Measurements from ENCODE around the gene SPPL2B. TPM values are rescaled to one million over a fixed set of nuclear protein-coding genes. Genes with fewer than 3 reads are reported as not detected.

SPPL2B gene
- total and polyA plus RNA-seq, 2 experiments from 2014 or later = 23.5 to 51.0 TPM

GRCh38 chr19:2345076-2345475 lies 16.6 kb downstream of the SPPL2B start:
- Histone ChIP-seq H3K27ac (ENCODE audit: low read depth) (no peak overlapping the region), H3F3A (replicated peaks; ENCODE audit: low read depth) (no peaks in the 10 kb centered on the region), H3K4me3 (no peak overlapping the region), H4K20me1 (replicated peaks; ENCODE audit: insufficient read depth) (no peaks in the 10 kb centered on the region), H3K4me1 (ENCODE audit: insufficient read depth) (no peaks in the 10 kb centered on the region), H3K27me3 (ENCODE audit: insufficient read depth) (no peaks in the 10 kb centered on the region), H2AFZ (no peak overlapping the region), H3K9me2 (ENCODE audit: insufficient read depth) (no peaks in the 10 kb centered on the region), H3K79me2 (replicated peaks; ENCODE audit: insufficient read depth) (no peaks in the 10 kb centered on the region), H3K4me2 (no peak overlapping the region), H3K36me3 (ENCODE audit: insufficient read depth) (no peaks in the 10 kb centered on the region)
- H3K36me3 Mint-ChIP-seq (ENCODE audit: low read depth) = peaks cover 7% of the 10 kb centered on the region; the same call in 1 of the 3 replicates
- no peak overlapping the region for H3K27ac Mint-ChIP-seq
- H3K9me3 Mint-ChIP-seq = no peaks in the 10 kb centered on the region
- peaks cover 2% of the 10 kb centered on the region for H3K27me3 Mint-ChIP-seq (ENCODE audit: insufficient read depth, low read depth, poor library complexity)
- no peak for DNase-seq (ENCODE audit: low spot score)
- TF ChIP-seq ZNF114 (CRISPR knock-in tag; IDR thresholded peaks at IDR 0.05) (no peak), EZH2phosphoT487 (IDR thresholded peaks at IDR 0.05; ENCODE audit: unreplicated experiment) (no peak), EZH2 (IDR thresholded peaks at IDR 0.05; ENCODE audit: low read depth, unreplicated experiment) (no peak)
- H3K4me3 Mint-ChIP-seq = no peak overlapping the region
- ATAC-seq = no peak
- peaks cover 4% of the 10 kb centered on the region; the same call in 2 of the 3 replicates for H3K4me1 Mint-ChIP-seq

- Mint-ChIP-seq H3K4me3 (peak overlapping the region; percentile 1; the same call in 1 of the 3 replicates), H3K27ac (no peak overlapping the region), H3K9me3 (no peaks in the 10 kb centered on the region), H3K36me3 (ENCODE audit: low read depth) (peaks cover 7% of the 10 kb centered on the region; the same call in 1 of the 3 replicates), H3K27me3 (ENCODE audit: insufficient read depth, low read depth, poor library complexity) (peaks cover 2% of the 10 kb centered on the region), H3K4me1 (peaks cover 4% of the 10 kb centered on the region; the same call in 2 of the 3 replicates)
- peak; percentile 82 for ATAC-seq
- Histone ChIP-seq H3K4me3 (no peak overlapping the region), H3F3A (replicated peaks; ENCODE audit: low read depth) (no peaks in the 10 kb centered on the region), H3K4me2 (no peak overlapping the region), H3K9me2 (ENCODE audit: insufficient read depth) (no peaks in the 10 kb centered on the region), H3K27ac (ENCODE audit: low read depth) (peak overlapping the region; percentile 50; the same call in 1 of the 2 replicates), H4K20me1 (replicated peaks; ENCODE audit: insufficient read depth) (no peaks in the 10 kb centered on the region), H3K36me3 (ENCODE audit: insufficient read depth) (no peaks in the 10 kb centered on the region), H3K27me3 (ENCODE audit: insufficient read depth) (no peaks in the 10 kb centered on the region), H2AFZ (no peak overlapping the region), H3K79me2 (replicated peaks; ENCODE audit: insufficient read depth) (no peaks in the 10 kb centered on the region), H3K4me1 (ENCODE audit: insufficient read depth) (no peaks in the 10 kb centered on the region)
- TF ChIP-seq POLR2AphosphoS5 (IDR thresholded peaks at IDR 0.05; ENCODE audit: low read depth) (no peak), ETS1 (IDR thresholded peaks at IDR 0.05) (no peak), EZH2 (IDR thresholded peaks at IDR 0.05; ENCODE audit: low read depth, unreplicated experiment) (no peak), ZNF331 (CRISPR knock-in tag; IDR thresholded peaks at IDR 0.05; ENCODE audit: low read depth) (no peak), CTCF (conservative IDR thresholded peaks at IDR 0.05; ENCODE audit: low read depth in 2 of 2) (no peak), EZH2phosphoT487 (IDR thresholded peaks at IDR 0.05; ENCODE audit: unreplicated experiment) (no peak), CREB1 (CRISPR knock-in tag; IDR thresholded peaks at IDR 0.05; ENCODE audit: low read depth) (no peak), STAT1 (IDR thresholded peaks at IDR 0.05; ENCODE audit: unreplicated experiment) (no peak), ZNF114 (CRISPR knock-in tag; IDR thresholded peaks at IDR 0.05) (no peak), ZNF462 (CRISPR knock-in tag; IDR thresholded peaks at IDR 0.05) (no peak)
- no peak for DNase-seq (ENCODE audit: low spot score)
Measured at GRCh38 chr19:2345794-2346663, 17.5 kb downstream of the SPPL2B start.
